Neural cell (in vitro differentiated cells): ENCODE measurements around the gene DAGLB. TPM values are rescaled to one million over a fixed set of nuclear protein-coding genes. Genes with fewer than 3 reads are reported as not detected.

Experiments
- H2AFZ ChIP-seq: fragments of 200-600, 300-800 bp; sonication (generic), shearing (Covaris generic); 2 replicates; pipeline ENCODE4 v1.6.0; 2014; ENCODE audit warnings: low read depth, mild to moderate bottlenecking, antibody characterized with exemption, low read length, moderate library complexity
- H3F3A ChIP-seq: fragments of 200-600 bp; shearing (Covaris generic); 2 replicates; pipeline ENCODE4 v1.6.1; 2016; ENCODE audit warnings: mild to moderate bottlenecking, moderate library complexity, mixed read lengths, antibody characterized with exemption, low read length; ENCODE audit not compliant: insufficient read depth, poor library complexity, severe bottlenecking
- H3K27ac ChIP-seq: fragments of 200-600, 300-800 bp; sonication (generic), shearing (Covaris generic); 2 replicates; pipeline ENCODE4 v1.5.1; 2014; ENCODE audit warnings: mild to moderate bottlenecking, low read length, moderate library complexity
- H3K27me3 ChIP-seq: fragments of 300-800, 200-600 bp; sonication (generic), shearing (Covaris generic); 2 replicates; pipeline ENCODE4 v1.6.0; 2014; ENCODE audit warnings: mild to moderate bottlenecking, low read depth, low read length, moderate library complexity; ENCODE audit not compliant: insufficient read depth
- H3K36me3 ChIP-seq: fragments of 300-800, 200-600 bp; sonication (generic), shearing (Covaris generic); 2 replicates; pipeline ENCODE4 v1.5.1; 2014; ENCODE audit warnings: mild to moderate bottlenecking, antibody characterized with exemption, low read length, moderate library complexity; ENCODE audit not compliant: insufficient read depth
- H3K4me2 ChIP-seq: fragments of 300-800, 200-600 bp; sonication (generic), shearing (Covaris generic); 2 replicates; pipeline ENCODE4 v1.6.0; 2014; ENCODE audit warnings: mild to moderate bottlenecking, low read length
- H3K4me3 ChIP-seq: fragments of 300-800, 200-600 bp; sonication (generic), shearing (Covaris generic); 2 replicates; pipeline ENCODE4 v1.5.1; 2014; ENCODE audit warnings: mild to moderate bottlenecking, low read length, moderate library complexity
- H3K79me2 ChIP-seq: fragments of 200-600 bp; shearing (Covaris generic); replicated peaks from 2 replicates; pipeline ENCODE4 v1.6.0; 2014; ENCODE audit warnings: mild to moderate bottlenecking, low read length, moderate library complexity; ENCODE audit not compliant: insufficient read depth
- H3K9ac ChIP-seq: fragments of 300-800, 200-600 bp; sonication (generic), shearing (Covaris generic); 2 replicates; pipeline ENCODE4 v1.6.1; 2016; ENCODE audit warnings: mild to moderate bottlenecking, low read length, mixed read lengths
- H3K9me2 ChIP-seq: fragments of 200-600 bp; shearing (Covaris generic); 2 replicates; pipeline ENCODE4 v1.6.1; 2016; ENCODE audit warnings: mild to moderate bottlenecking, low read length, mixed read lengths; ENCODE audit not compliant: insufficient read depth
- H3K9me3 ChIP-seq: fragments of 200-600, 300-800 bp; sonication (generic), shearing (Covaris generic); 2 replicates; pipeline ENCODE4 v1.6.1; 2016; ENCODE audit warnings: mild to moderate bottlenecking, mixed run types, low read length, moderate library complexity, mixed read lengths
- H4K20me1 ChIP-seq: fragments of 200-600 bp; shearing (Covaris generic); 2 replicates; pipeline ENCODE4 v1.6.1; 2016; ENCODE audit warnings: mild to moderate bottlenecking, mixed run types; ENCODE audit not compliant: insufficient read depth
- EP300 ChIP-seq: fragments of 450-650 bp; conservative IDR thresholded peaks from 2 replicates; pipeline ENCODE4 v1.6.1; 2014; ENCODE audit warnings: antibody characterized with exemption, mild to moderate bottlenecking, moderate library complexity; ENCODE audit not compliant: poor library complexity, severe bottlenecking
- EZH2 ChIP-seq: fragments of 200-600, 300-800 bp; shearing (Covaris generic), sonication (generic); IDR thresholded peaks from 2 replicates; pipeline ENCODE4 v1.6.1; 2014; ENCODE audit warnings: antibody characterized with exemption, low read length, borderline replicate concordance, mild to moderate bottlenecking; ENCODE audit not compliant: insufficient read depth, poor library complexity, severe bottlenecking
- MXI1 ChIP-seq: fragments of 450-650 bp; conservative IDR thresholded peaks from 2 replicates; pipeline ENCODE4 v1.6.1; 2014; ENCODE audit warnings: antibody characterized with exemption, mild to moderate bottlenecking; ENCODE audit not compliant: poor library complexity, severe bottlenecking
- POLR2AphosphoS5 ChIP-seq: IDR thresholded peaks from 2 replicates; pipeline ENCODE4 v1.6.1; 2012
- RAD21 ChIP-seq: fragments of 450-650 bp; conservative IDR thresholded peaks from 2 replicates; pipeline ENCODE4 v1.6.1; 2014; ENCODE audit warnings: antibody characterized with exemption, mild to moderate bottlenecking, moderate library complexity
- SMC3 ChIP-seq: fragments of 450-650 bp; conservative IDR thresholded peaks from 2 replicates; pipeline ENCODE4 v1.6.1; 2014; ENCODE audit warnings: antibody characterized with exemption, mild to moderate bottlenecking, moderate library complexity; ENCODE audit not compliant: poor library complexity
- TAF1 ChIP-seq: IDR thresholded peaks from 2 replicates; pipeline ENCODE4 v1.6.1; 2012; ENCODE audit warnings: low read depth
- polyA plus RNA-seq: library from polyadenylated mRNA; depleted of rRNA; stranded (reverse); fragments of >200 nt; gene quantifications from 2 replicates; pipeline ENCODE4 v1.2.3, GENCODE V29; 2014
- TF ChIP-seq, protein P1 (sequence below): IDR thresholded peaks from 2 replicates; pipeline ENCODE4 v1.6.1; 2012; ENCODE audit warnings: borderline replicate concordance
- TF ChIP-seq, protein P2 (sequence below): fragments of 450-650 bp; IDR thresholded peaks from 2 replicates; pipeline ENCODE4 v1.5.1; 2014; ENCODE audit warnings: antibody characterized with exemption, mild to moderate bottlenecking, moderate library complexity; ENCODE audit not compliant: poor library complexity, severe bottlenecking

DAGLB gene
- polyA plus RNA-seq, 1 donor from 2014 or later, result 32.3 TPM

- Histone ChIP-seq H2AFZ (no peak overlapping the region), H3K4me2 (no peak overlapping the region), H3K4me3 (no peak overlapping the region), H4K20me1 (no peaks in the 10 kb centered on the region), H3K36me3 (no peaks in the 10 kb centered on the region), H3K27me3 (no peaks in the 10 kb centered on the region), H3K9me3 (no peaks in the 10 kb centered on the region), H3K27ac (no peak overlapping the region), H3F3A (no peaks in the 10 kb centered on the region), H3K79me2 (no peaks in the 10 kb centered on the region), H3K9me2 (no peaks in the 10 kb centered on the region), H3K9ac (no peak overlapping the region)
- TF ChIP-seq SMC3 (no peak), MXI1 (no peak), POLR2AphosphoS5 (no peak), EZH2 (no peak), EP300 (no peak), RAD21 (no peak), TAF1 (no peak)
- TF ChIP-seq, protein P1, sequence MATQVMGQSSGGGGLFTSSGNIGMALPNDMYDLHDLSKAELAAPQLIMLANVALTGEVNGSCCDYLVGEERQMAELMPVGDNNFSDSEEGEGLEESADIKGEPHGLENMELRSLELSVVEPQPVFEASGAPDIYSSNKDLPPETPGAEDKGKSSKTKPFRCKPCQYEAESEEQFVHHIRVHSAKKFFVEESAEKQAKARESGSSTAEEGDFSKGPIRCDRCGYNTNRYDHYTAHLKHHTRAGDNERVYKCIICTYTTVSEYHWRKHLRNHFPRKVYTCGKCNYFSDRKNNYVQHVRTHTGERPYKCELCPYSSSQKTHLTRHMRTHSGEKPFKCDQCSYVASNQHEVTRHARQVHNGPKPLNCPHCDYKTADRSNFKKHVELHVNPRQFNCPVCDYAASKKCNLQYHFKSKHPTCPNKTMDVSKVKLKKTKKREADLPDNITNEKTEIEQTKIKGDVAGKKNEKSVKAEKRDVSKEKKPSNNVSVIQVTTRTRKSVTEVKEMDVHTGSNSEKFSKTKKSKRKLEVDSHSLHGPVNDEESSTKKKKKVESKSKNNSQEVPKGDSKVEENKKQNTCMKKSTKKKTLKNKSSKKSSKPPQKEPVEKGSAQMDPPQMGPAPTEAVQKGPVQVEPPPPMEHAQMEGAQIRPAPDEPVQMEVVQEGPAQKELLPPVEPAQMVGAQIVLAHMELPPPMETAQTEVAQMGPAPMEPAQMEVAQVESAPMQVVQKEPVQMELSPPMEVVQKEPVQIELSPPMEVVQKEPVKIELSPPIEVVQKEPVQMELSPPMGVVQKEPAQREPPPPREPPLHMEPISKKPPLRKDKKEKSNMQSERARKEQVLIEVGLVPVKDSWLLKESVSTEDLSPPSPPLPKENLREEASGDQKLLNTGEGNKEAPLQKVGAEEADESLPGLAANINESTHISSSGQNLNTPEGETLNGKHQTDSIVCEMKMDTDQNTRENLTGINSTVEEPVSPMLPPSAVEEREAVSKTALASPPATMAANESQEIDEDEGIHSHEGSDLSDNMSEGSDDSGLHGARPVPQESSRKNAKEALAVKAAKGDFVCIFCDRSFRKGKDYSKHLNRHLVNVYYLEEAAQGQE, result no peak
- TF ChIP-seq, protein P2, sequence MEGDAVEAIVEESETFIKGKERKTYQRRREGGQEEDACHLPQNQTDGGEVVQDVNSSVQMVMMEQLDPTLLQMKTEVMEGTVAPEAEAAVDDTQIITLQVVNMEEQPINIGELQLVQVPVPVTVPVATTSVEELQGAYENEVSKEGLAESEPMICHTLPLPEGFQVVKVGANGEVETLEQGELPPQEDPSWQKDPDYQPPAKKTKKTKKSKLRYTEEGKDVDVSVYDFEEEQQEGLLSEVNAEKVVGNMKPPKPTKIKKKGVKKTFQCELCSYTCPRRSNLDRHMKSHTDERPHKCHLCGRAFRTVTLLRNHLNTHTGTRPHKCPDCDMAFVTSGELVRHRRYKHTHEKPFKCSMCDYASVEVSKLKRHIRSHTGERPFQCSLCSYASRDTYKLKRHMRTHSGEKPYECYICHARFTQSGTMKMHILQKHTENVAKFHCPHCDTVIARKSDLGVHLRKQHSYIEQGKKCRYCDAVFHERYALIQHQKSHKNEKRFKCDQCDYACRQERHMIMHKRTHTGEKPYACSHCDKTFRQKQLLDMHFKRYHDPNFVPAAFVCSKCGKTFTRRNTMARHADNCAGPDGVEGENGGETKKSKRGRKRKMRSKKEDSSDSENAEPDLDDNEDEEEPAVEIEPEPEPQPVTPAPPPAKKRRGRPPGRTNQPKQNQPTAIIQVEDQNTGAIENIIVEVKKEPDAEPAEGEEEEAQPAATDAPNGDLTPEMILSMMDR, result no peak
Observed at GRCh38 chr7:6430271-6430940, 17.3 kb downstream of the DAGLB start.

GRCh38 chr7:6425948-6426347 lies 21.8 kb downstream of the DAGLB start:
- no peak overlapping the region for H3K9ac ChIP-seq
- no peaks in the 10 kb centered on the region for H3K36me3 ChIP-seq
- H4K20me1 ChIP-seq, result no peaks in the 10 kb centered on the region
- no peaks in the 10 kb centered on the region for H3K27me3 ChIP-seq
- H3K79me2 ChIP-seq, result no peaks in the 10 kb centered on the region
- no peaks in the 10 kb centered on the region for H3K9me2 ChIP-seq
- TF ChIP-seq, protein P2, result no peak
- TF ChIP-seq, protein P1, result no peak
- TF ChIP-seq POLR2AphosphoS5, result no peak
- TF ChIP-seq MXI1, result no peak
- TF ChIP-seq TAF1, result no peak
- no peak for TF ChIP-seq EP300
- H3K9me3 ChIP-seq, result no peaks in the 10 kb centered on the region
- H3K4me3 ChIP-seq, result no peak overlapping the region
- H3K27ac ChIP-seq, result no peak overlapping the region
- no peaks in the 10 kb centered on the region for H3F3A ChIP-seq
- no peak overlapping the region for H2AFZ ChIP-seq
- H3K4me2 ChIP-seq, result no peak overlapping the region
